Ascending aorta (tissue), 2 donors: ENCODE results near the gene ISG20. TPM values are rescaled to one million over a fixed set of nuclear protein-coding genes. Genes with fewer than 3 reads are reported as not detected.

Experiments used
- DNase-seq, 2 donors: peaks; one replicate each; pipeline ENCODE4 v3.0.0-alpha.2; 2019; ENCODE audit warnings: low spot score in 2 of 2
- H3K27ac ChIP-seq, 2 donors: fragments of 200-600 bp; sonication (generic); one replicate each; pipeline ENCODE4 v1.5.1; 2016 to 2017; ENCODE audit warnings: mild to moderate bottlenecking in 1 of 2
- H3K27me3 ChIP-seq: fragments of 200-600 bp; sonication (generic); one replicate; pipeline ENCODE4 v1.5.1; 2017
- H3K36me3 ChIP-seq, 2 donors: fragments of 200-600 bp; sonication (generic); one replicate each; pipeline ENCODE4 v1.5.1; 2016
- H3K4me1 ChIP-seq, 2 donors: fragments of 200-600 bp; sonication (generic); one replicate each; pipeline ENCODE4 v1.5.1; 2016 to 2017; ENCODE audit warnings: mild to moderate bottlenecking in 1 of 2
- H3K4me3 ChIP-seq, 2 donors: fragments of 200-600 bp; sonication (generic); one replicate each; pipeline ENCODE4 v1.5.1; 2016 to 2017; ENCODE audit warnings: mild to moderate bottlenecking in 1 of 2
- H3K9me3 ChIP-seq, 2 donors: fragments of 200-600 bp; sonication (generic); one replicate each; pipeline ENCODE4 v1.5.1; 2016
- intact Hi-C: fragments of 100-400 bp; cut with DNase I; formaldehyde crosslinking; loops from one replicate; pipeline ENCODE4 v1.15.1; 2023
- total RNA-seq: library from RNA; depleted of rRNA; stranded (reverse); fragments of >200 nt; gene quantifications from one replicate; pipeline ENCODE4 v1.1.0, GENCODE V29; 2016
- TF ChIP-seq, protein P1 (sequence below), 3 experiments: fragments of 200-600 bp in 2 of 3; fragments of 450-650 bp in 1 of 3; sonication (generic) in 2 of 3; IDR thresholded peaks; one replicate each; pipeline ENCODE4 v1.5.1; 2016 to 2019; ENCODE audit warnings: antibody characterized with exemption in 3 of 3, mild to moderate bottlenecking in 1 of 3, moderate library complexity in 1 of 3

Gene ISG20
- total RNA-seq, 1 donor from 2014 or later = 5.3 TPM

DNA sequence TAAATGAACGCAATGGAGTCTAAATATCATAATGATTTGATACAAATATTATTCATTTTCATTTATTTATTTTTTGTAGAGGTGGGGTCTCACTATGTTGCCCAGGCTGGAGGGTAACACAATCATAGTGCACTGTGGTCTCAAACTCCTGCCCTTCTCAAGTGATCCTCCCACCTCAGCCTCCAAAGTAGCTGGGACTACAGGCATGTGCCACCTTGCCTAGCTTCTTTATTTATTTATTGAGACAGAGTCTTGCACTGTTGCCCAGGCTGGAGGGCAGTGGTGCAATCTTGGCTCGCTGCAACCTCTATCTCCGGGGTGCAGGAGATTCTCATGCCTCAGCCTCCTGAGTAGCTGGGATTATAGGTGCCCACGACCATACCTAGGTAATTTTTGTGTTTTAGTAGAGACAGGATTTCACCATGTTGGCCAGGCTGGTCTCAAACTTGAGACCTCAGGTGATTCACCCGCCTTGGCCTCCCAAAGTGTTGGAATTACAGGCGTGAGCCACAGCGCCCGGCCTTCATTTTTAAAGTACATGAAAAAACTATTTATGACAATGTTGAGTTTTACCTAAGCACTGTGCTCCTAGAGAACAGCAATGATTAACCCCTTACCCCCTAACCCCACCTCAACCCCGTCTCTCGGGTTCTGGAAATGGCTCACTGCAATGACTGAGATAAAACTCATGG lies 21.6 kb upstream of the ISG20 start:
- intact Hi-C loops = no loop called here

DNA sequence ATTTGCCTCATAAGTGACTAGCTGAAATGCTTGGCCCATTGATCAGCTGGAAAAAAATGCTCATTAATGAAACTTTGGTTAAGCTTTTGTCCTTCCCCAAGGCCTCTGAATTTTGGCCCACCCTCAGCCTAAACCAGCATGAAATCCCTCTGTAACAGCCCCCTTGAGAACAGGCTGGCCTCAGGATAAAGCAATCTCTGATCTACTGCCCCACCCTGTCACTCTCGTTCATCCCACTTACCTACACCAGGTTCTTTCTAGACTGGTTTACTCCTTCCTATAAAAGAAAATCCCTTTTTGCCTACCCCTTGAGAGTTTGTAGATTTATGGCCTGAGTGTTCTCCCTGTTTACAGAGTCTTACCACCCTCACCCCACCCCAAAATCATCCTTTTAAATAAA lies 21.0 kb upstream of the ISG20 start:
- DNase-seq = no peak
- Histone ChIP-seq H3K27me3 (no peaks in the 10 kb centered on the region), H3K27ac (no peak overlapping the region), H3K4me3 (no peak overlapping the region), H3K36me3 (no peaks in the 10 kb centered on the region), H3K4me1 (peaks cover under 1 to 12% of the 10 kb centered on the region in 2 donors), H3K9me3 (no peaks in the 10 kb centered on the region)
- intact Hi-C loops = no loop called here
- TF ChIP-seq, protein P1, sequence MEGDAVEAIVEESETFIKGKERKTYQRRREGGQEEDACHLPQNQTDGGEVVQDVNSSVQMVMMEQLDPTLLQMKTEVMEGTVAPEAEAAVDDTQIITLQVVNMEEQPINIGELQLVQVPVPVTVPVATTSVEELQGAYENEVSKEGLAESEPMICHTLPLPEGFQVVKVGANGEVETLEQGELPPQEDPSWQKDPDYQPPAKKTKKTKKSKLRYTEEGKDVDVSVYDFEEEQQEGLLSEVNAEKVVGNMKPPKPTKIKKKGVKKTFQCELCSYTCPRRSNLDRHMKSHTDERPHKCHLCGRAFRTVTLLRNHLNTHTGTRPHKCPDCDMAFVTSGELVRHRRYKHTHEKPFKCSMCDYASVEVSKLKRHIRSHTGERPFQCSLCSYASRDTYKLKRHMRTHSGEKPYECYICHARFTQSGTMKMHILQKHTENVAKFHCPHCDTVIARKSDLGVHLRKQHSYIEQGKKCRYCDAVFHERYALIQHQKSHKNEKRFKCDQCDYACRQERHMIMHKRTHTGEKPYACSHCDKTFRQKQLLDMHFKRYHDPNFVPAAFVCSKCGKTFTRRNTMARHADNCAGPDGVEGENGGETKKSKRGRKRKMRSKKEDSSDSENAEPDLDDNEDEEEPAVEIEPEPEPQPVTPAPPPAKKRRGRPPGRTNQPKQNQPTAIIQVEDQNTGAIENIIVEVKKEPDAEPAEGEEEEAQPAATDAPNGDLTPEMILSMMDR (IDR thresholded peaks at IDR 0.05) = no peak

More for the DNA sequence above, 21.6 kb upstream of the ISG20 start:
- Histone ChIP-seq H3K27ac (no peak overlapping the region), H3K9me3 (no peaks in the 10 kb centered on the region), H3K36me3 (no peaks in the 10 kb centered on the region), H3K27me3 (no peaks in the 10 kb centered on the region), H3K4me3 (no peak overlapping the region), H3K4me1 (peaks cover 0 to 6% of the 10 kb centered on the region in 2 donors)
- no peak for DNase-seq
- TF ChIP-seq, protein P1 (IDR thresholded peaks at IDR 0.05) = no peak

DNA sequence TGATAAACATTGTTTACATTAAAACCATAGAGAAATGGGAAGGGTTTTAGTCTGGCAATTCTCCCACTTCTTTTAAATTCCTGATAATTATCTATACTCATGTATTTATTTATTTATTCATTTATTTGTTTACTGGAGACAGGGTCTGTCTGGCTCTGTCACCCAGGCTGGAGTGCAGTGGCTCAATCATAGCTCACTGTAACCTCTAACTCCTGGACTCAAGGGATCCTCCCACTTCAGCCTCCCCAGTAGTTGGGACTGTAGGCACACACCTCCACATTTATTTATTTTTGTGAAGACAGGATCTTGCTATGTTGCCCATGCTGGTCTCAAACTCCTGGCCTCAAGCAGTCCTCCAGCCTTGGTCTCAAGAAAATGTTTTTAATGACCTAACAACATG lies 20.1 kb upstream of the ISG20 start:
- TF ChIP-seq, protein P1 (IDR thresholded peaks at IDR 0.05) = no peak
- Histone ChIP-seq H3K4me3 (no peak overlapping the region), H3K27me3 (no peaks in the 10 kb centered on the region), H3K4me1 (peaks cover 2 to 15% of the 10 kb centered on the region in 2 donors), H3K36me3 (no peaks in the 10 kb centered on the region), H3K9me3 (no peaks in the 10 kb centered on the region), H3K27ac (no peak overlapping the region)
- intact Hi-C loops = no loop called here
- no peak for DNase-seq

DNA sequence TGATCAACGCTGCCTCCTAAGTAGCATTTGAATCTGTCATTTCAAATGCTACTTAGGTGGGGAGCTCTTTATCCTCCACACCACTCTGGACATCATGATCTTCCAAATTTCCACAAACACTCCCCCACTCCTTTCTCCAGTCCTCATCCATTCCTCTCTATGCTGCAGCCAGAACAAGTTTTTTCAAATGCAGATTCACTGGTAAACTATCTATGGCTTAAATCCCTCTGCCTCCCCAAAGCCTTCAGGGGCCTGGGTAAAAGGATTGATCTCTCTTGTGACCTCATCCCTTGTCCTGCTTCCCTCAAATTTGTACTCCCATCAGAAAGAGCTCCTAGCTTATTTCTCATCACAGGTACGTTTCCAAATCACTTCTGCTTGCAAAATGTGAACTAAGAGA lies 19.0 kb upstream of the ISG20 start:
- Histone ChIP-seq H3K27me3 (no peaks in the 10 kb centered on the region), H3K27ac (no peak overlapping the region), H3K36me3 (no peaks in the 10 kb centered on the region), H3K4me3 (no peak overlapping the region), H3K9me3 (no peaks in the 10 kb centered on the region), H3K4me1 (peaks cover 5 to 21% of the 10 kb centered on the region in 2 donors)
- TF ChIP-seq, protein P1 (IDR thresholded peaks at IDR 0.05) = no peak
- DNase-seq = no peak
- intact Hi-C loops = loop anchor here (2.0 to 10.0 kb wide), 2 partner anchors 153 to 575 kb away; partner anchors contain the start of genes MRPL46 and MRPS11

DNA sequence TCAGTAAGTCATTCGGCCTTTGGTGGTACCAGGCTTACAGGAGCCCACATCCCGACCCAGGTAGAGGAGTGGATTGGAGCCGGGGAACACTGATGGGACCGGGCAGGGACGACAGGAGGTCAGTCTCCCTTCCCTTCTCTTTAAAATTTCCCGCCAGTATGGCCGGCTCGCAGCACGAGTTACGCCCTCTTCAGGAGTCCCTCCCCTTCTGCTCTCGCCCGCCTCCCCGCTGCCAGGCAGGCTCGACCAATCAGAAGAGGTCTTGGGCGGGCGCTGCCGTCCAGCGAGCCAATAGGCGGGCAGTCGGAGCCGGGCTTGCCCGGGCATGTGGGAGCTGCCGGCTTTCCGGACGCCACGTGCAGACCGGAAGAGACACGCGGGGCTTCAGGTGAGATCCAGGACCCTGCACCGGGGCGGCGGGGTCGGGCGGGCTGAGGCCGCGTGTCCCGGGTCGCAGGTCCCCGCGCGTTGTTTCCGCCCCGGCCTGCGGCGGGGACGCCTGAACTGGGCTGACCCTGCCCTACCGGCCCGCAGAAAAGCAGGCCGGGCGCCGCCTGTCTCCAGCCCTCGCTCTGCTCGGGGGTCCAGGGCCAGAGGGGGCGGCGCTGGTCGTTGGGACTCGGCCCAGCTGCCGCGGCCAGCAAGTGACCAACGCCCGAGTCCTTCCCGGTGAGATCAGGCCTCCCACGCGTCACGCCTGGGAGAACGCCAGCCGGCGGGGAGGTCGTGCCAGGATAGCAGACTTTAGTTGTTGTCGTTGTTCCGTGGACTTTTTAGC lies 17.6 kb upstream of the ISG20 start, which contains the start of gene AEN:
TSS of gene AEN (plus strand) at position 346 of the 778 bp plus-strand sequence. CDS start 4,870 bp downstream, outside the sequence.
- Histone ChIP-seq H3K4me1 (peaks cover 5 to 26% of the 10 kb centered on the region in 2 donors), H3K4me3 (peak within 1 kb of the TSS; percentile 73 to 97), H3K9me3 (no peaks in the 10 kb centered on the region), H3K27ac (peak within 1 kb of the TSS; percentile 91 to 93), H3K27me3 (no peaks in the 10 kb centered on the region), H3K36me3 (peaks cover 3% of the 10 kb centered on the region in 2 donors)
- TF ChIP-seq, protein P1 (IDR thresholded peaks at IDR 0.05) = no peak
- DNase-seq = peak; percentile 86 to 97
- intact Hi-C loops = loop anchor here (1.0 to 10.0 kb wide), 4 partner anchors 17 to 713 kb away; partner anchors contain the start of genes MRPL46, MRPS11 and POLG
